Measurements from ENCODE around the gene ZSWIM5.

GRCh38 chr1:45171575-45171974 is 34.8 kb downstream of the ZSWIM5 start:
- TF ChIP-seq ZBTB11 (CRISPR knock-in tag; IDR thresholded peaks at IDR 0.05): no peak
- no peak for TF ChIP-seq PTBP1 (IDR thresholded peaks at IDR 0.05; ENCODE audit: low read depth, low read length)
- no peak for TF ChIP-seq JUNB (CRISPR knock-in tag; conservative IDR thresholded peaks at IDR 0.05)
- TF ChIP-seq POLR2AphosphoS5 (IDR thresholded peaks at IDR 0.05; ENCODE audit: control insufficient read depth, insufficient read depth, low read depth, low read length): no peak
- TF ChIP-seq ADNP (tag; IDR thresholded peaks at IDR 0.05): no peak
- TF ChIP-seq EP300 (IDR thresholded peaks at IDR 0.05; ENCODE audit: low read length): no peak
- TF ChIP-seq SETDB1 (IDR thresholded peaks at IDR 0.05; ENCODE audit: low read length): no peak
- TF ChIP-seq SAP30 (IDR thresholded peaks at IDR 0.05; ENCODE audit: borderline replicate concordance, insufficient read depth, low read depth, low read length, poor library complexity, severe bottlenecking): no peak
- no peak for TF ChIP-seq ZNF57 (CRISPR knock-in tag; IDR thresholded peaks at IDR 0.05)
- no peak for TF ChIP-seq MYBL2 (IDR thresholded peaks at IDR 0.05; ENCODE audit: low read depth)
- no peak for TF ChIP-seq MYBL2 (CRISPR knock-in tag; IDR thresholded peaks at IDR 0.05; ENCODE audit: borderline replicate concordance)
- no peak for TF ChIP-seq MTA2 (IDR thresholded peaks at IDR 0.05; ENCODE audit: low read depth)
- TF ChIP-seq TARDBP (IDR thresholded peaks at IDR 0.05): no peak
